Measurements from ENCODE around the gene ZNF276. TPM values are rescaled to one million over a fixed set of nuclear protein-coding genes. Genes with fewer than 3 reads are reported as not detected.

ZNF276 gene
- total RNA-seq, 1 experiment from 2014 or later, result 18.6 TPM

DNA sequence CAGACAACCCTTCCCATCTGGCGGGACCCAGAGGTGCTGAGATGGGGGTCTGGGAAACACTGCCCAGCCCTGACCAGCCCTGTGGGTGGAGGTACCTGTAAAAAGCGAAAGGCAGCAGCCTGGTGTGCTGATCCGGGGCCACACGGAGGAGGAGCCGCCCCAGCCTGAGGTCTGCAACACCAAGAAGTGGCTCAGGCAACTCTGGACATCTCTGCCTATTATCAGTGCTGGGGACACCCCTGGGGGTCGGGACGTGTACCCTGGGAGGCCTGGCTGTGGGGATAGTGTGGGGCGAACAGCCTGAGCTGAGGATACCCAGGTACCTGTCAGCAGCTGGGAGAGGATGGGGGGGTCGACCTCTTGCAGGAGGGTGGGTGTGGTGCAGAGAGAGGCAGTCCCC, 18.0 kb downstream of the ZNF276 start:
- no peak overlapping the region for H2BK120ac ChIP-seq (ENCODE audit: low read depth, low read length, poor library complexity, severe bottlenecking)
- no peak overlapping the region for H3K14ac ChIP-seq (ENCODE audit: insufficient read depth, low read length)
- H3K4me3 Mint-ChIP-seq, result no peak overlapping the region
- H3K9ac ChIP-seq (ENCODE audit: extremely low read depth, insufficient read length, low read length), result no peak overlapping the region
- no peak overlapping the region for H3K27ac Mint-ChIP-seq
- no peak overlapping the region for H4K5ac ChIP-seq (ENCODE audit: insufficient read length, low read depth, low read length)
- H3K27me3 Mint-ChIP-seq (ENCODE audit: low read depth), result no peaks in the 10 kb centered on the region
- H3K56ac ChIP-seq (ENCODE audit: insufficient read length, low read depth, low read length), result no peak overlapping the region
- no peak overlapping the region for H3K4ac ChIP-seq (ENCODE audit: low read depth, low read length)
- H2BK12ac ChIP-seq (ENCODE audit: insufficient read length, low read depth, low read length), result no peak overlapping the region
- H2AK5ac ChIP-seq (ENCODE audit: insufficient read length, low read length), result no peak overlapping the region
- no peak overlapping the region for H3K4me2 ChIP-seq (ENCODE audit: insufficient read depth, insufficient read length, low read length)
- no peak overlapping the region for H2AFZ ChIP-seq (ENCODE audit: low read length)
- peaks cover 55 to 97% (median 89%) of the 10 kb centered on the region in 3 experiments; a peak in 6 of 7 replicates for H3K36me3 Mint-ChIP-seq (ENCODE audit: insufficient read depth in 1 of 3, low read depth in 3 of 3)
- no peaks in the 10 kb centered on the region for H3K4me1 ChIP-seq (ENCODE audit: insufficient read depth, low read length)
- H3K23me2 ChIP-seq (ENCODE audit: insufficient read length, low read depth, low read length, poor library complexity, severe bottlenecking), result no peaks in the 10 kb centered on the region
- H3T11ph ChIP-seq (ENCODE audit: low read length), result no peak overlapping the region
- no peak overlapping the region for H2BK20ac ChIP-seq (ENCODE audit: low read depth, low read length, poor library complexity, severe bottlenecking)
- H3K27me3 ChIP-seq (ENCODE audit: insufficient read depth, low read length), result no peaks in the 10 kb centered on the region
- H4K8ac ChIP-seq (replicated peaks; ENCODE audit: insufficient read length, low read depth, low read length), result no peak overlapping the region
- H3K9me3 Mint-ChIP-seq, result no peaks in the 10 kb centered on the region
- no peaks in the 10 kb centered on the region for H4K20me1 ChIP-seq (ENCODE audit: control insufficient read depth, insufficient read depth, insufficient read length)
- WGBS (ENCODE audit: extremely low coverage, insufficient read length, low lambda C conversion rate), result no CpG with 5 or more reads among the region's 9 CpGs
- no peaks in the 10 kb centered on the region for H3K9me3 ChIP-seq (ENCODE audit: control insufficient read depth, low read depth, low read length)
- H3K4me1 Mint-ChIP-seq, result no peaks in the 10 kb centered on the region
- no peak overlapping the region for H4K91ac ChIP-seq (ENCODE audit: insufficient read length, low read depth, low read length)
- H2BK5ac ChIP-seq (ENCODE audit: insufficient read length, low read length), result no peak overlapping the region
- H2BK15ac ChIP-seq (ENCODE audit: low read depth, low read length), result no peak overlapping the region
- H3K79me1 ChIP-seq (ENCODE audit: insufficient read depth, low read depth, low read length, poor library complexity, severe bottlenecking), result no peaks in the 10 kb centered on the region
- H3K79me2 ChIP-seq (ENCODE audit: insufficient read depth, low read length), result no peaks in the 10 kb centered on the region
- H3K18ac ChIP-seq (ENCODE audit: insufficient read length, low read depth, low read length), result no peak overlapping the region
- TF ChIP-seq, protein P1, sequence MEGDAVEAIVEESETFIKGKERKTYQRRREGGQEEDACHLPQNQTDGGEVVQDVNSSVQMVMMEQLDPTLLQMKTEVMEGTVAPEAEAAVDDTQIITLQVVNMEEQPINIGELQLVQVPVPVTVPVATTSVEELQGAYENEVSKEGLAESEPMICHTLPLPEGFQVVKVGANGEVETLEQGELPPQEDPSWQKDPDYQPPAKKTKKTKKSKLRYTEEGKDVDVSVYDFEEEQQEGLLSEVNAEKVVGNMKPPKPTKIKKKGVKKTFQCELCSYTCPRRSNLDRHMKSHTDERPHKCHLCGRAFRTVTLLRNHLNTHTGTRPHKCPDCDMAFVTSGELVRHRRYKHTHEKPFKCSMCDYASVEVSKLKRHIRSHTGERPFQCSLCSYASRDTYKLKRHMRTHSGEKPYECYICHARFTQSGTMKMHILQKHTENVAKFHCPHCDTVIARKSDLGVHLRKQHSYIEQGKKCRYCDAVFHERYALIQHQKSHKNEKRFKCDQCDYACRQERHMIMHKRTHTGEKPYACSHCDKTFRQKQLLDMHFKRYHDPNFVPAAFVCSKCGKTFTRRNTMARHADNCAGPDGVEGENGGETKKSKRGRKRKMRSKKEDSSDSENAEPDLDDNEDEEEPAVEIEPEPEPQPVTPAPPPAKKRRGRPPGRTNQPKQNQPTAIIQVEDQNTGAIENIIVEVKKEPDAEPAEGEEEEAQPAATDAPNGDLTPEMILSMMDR (conservative IDR thresholded peaks at IDR 0.05), result no peak
- H3K27ac ChIP-seq (ENCODE audit: insufficient read length, low read depth, low read length), result no peak overlapping the region
- DNase-seq, result no peak
- H3K23ac ChIP-seq (ENCODE audit: insufficient read length, low read depth, low read length), result no peak overlapping the region

Data from H9 (cell line).